ENCODE results near the gene KCTD5.
"Not testable (repeated sequence)": the region's sequence is repeated elsewhere in the genome, so short reads cannot be mapped to it uniquely, and the experiment has no call there.

KCTD5 gene

DNA sequence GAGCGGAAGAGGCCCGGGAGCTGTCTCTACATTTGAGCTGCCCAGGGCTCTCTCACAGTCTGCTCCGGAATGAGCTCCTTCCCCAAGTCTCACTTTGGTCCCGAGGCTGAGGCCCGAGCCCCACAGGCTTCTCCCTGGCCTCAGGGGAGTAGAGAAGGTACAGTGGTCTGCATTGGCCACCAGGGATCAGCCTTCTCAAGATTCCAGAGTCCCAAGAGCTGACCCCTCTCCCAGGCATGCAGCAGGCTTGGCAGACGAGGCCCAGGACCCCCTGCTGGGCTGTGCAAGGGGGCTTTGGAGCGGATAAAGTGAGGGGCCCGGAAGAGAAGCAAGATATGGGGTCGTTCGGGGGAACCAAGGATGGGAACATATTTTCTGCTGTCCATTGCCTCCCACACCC, 34.6 kb downstream of the KCTD5 start:
- FAIRE-seq, result no peak
- TF ChIP-seq, protein P1, sequence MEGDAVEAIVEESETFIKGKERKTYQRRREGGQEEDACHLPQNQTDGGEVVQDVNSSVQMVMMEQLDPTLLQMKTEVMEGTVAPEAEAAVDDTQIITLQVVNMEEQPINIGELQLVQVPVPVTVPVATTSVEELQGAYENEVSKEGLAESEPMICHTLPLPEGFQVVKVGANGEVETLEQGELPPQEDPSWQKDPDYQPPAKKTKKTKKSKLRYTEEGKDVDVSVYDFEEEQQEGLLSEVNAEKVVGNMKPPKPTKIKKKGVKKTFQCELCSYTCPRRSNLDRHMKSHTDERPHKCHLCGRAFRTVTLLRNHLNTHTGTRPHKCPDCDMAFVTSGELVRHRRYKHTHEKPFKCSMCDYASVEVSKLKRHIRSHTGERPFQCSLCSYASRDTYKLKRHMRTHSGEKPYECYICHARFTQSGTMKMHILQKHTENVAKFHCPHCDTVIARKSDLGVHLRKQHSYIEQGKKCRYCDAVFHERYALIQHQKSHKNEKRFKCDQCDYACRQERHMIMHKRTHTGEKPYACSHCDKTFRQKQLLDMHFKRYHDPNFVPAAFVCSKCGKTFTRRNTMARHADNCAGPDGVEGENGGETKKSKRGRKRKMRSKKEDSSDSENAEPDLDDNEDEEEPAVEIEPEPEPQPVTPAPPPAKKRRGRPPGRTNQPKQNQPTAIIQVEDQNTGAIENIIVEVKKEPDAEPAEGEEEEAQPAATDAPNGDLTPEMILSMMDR (IDR thresholded peaks at IDR 0.05; ENCODE audit: insufficient read depth, missing control alignments), result no peak
- no peak for DNase-seq (ENCODE audit: insufficient read length, low spot score)

DNA sequence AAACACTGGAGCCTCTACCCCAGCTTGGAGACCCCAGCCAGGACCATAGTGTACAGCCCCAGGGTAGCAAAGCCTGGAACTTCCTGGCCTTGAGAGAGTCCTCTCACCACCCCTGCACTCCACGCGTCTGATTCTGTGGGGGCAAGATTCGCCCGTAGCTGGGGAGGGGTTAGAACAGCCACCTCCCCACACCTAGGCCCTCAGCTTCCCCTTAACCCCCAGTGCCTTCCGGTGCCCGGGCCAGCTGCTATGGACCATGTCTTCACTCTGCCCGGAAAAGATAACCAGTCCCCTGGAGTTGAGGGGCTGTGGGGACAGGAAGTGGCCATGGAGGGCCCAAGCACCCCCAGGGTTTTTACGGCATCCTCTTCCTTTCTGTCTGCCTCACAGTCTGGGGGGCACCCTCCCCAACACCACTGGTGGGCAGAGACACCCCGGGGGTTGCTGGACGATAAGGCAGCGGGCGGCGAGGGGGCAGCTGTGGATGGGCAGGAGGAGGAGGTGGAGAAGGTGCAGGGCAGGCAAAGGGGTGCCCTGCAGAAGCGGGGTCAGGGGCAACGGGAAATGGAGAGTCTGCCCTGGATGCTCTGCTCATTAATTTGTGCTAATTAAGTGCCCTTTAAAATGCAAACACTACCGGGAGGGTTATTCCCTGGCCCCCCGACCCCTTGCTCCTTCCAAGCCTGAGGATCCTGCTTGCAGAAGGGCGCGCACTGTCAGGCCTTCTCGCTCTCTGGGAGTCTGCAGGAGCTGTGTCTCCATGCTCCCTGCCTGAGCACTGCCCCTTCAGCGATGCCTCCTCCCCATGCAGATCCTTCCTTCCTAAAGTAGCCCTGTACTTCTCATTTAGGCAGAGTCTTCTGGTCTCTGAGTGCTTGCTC, 35.3 kb downstream of the KCTD5 start:
- FAIRE-seq (no peak), DNase-seq (ENCODE audit: insufficient read length, low spot score) (no peak)
- TF ChIP-seq, protein P1 (IDR thresholded peaks at IDR 0.05; ENCODE audit: insufficient read depth, missing control alignments), result no peak

- DNase-seq (ENCODE audit: insufficient read length, low spot score) (no peak), FAIRE-seq (no peak)
- TF ChIP-seq, protein P1 (IDR thresholded peaks at IDR 0.05; ENCODE audit: insufficient read depth, missing control alignments), result no peak
These were observed 37.2 kb downstream of the KCTD5 start for GRCh38 chr16:2719328-2720063.

- no peak for FAIRE-seq
- DNase-seq (ENCODE audit: insufficient read length, low spot score), result no peak
- TF ChIP-seq, protein P1 (IDR thresholded peaks at IDR 0.05; ENCODE audit: insufficient read depth, missing control alignments), result no peak
These were observed 37.7 kb downstream of the KCTD5 start, which contains the start of gene PRSS27 for GRCh38 chr16:2720064-2720457. Gene PRSS27, minus strand, starts transcription at chr16:2720224. Its CDS starts 64 bp downstream, at chr16:2720160.

GRCh38 chr16:2720719-2721633, 38.7 kb downstream of the KCTD5 start:
- TF ChIP-seq, protein P1 (IDR thresholded peaks at IDR 0.05; ENCODE audit: insufficient read depth, missing control alignments), result peak; percentile 57

DNA sequence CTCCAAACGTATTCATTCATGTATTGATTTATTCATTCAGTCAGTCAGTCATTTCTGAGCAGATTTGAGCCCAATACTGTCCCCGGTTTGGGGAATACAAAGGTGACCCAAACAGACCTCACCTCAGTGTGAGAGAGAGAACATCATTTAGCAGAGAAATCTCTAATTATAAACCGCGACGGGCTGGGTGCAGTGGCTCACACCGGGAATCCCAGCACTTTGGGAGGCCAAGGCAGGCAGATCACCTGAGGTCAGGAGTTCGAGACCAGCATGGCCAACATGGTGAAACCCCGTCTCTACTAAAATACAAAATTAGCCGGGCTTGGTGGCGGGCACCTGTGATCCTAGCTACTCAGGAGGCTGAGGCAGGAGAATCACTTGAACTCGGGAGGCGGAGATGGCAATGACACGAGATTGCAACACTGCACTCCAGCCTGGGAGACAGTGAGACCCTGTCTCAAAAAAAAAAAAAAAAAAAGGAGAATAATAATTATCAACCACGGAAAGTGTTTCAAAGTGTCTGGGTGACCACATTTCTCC, 39.4 kb downstream of the KCTD5 start:
- FAIRE-seq; DNase-seq (ENCODE audit: insufficient read length, low spot score): not testable (repeated sequence)

More at GRCh38 chr16:2720719-2721633, 38.7 kb downstream of the KCTD5 start:
- FAIRE-seq (no peak), DNase-seq (ENCODE audit: insufficient read length, low spot score) (peak; percentile 87)
